ENCODE data around the gene NUDT13. TPM values are rescaled to one million over a fixed set of nuclear protein-coding genes. Genes with fewer than 3 reads are reported as not detected.
"Not testable (repeated sequence)": the region's sequence is repeated elsewhere in the genome, so short reads cannot be mapped to it uniquely, and the experiment has no call there.

Gene NUDT13
- total and polyA plus RNA-seq, 7 donors = 0.69 to 4.6 (median 2.9) TPM

- intact Hi-C loops (cut with DNase I) = loop anchor here in 1 of 2 donors (10.0 kb wide), 1 partner anchor 250 kb away; no protein-coding TSS in a partner anchor
- Histone ChIP-seq H3K9me3 (no peaks in the 10 kb centered on the region), H3K36me3 (ENCODE audit: insufficient read depth in 1 of 2, low read depth in 1 of 2) (peaks cover 7 to 100% of the 10 kb centered on the region in 2 donors), H3K4me1 (no peaks in the 10 kb centered on the region), H3K27me3 (ENCODE audit: insufficient read depth in 3 of 3, low read length in 2 of 3) (no peaks in the 10 kb centered on the region), H3K4me3 (no peak overlapping the region), H3K27ac (no peak overlapping the region)
- WGBS, 3 donors = 89 to 93% (median 93%) methylated on average over 3 of the region's 3 CpGs
- TF ChIP-seq, protein P1, sequence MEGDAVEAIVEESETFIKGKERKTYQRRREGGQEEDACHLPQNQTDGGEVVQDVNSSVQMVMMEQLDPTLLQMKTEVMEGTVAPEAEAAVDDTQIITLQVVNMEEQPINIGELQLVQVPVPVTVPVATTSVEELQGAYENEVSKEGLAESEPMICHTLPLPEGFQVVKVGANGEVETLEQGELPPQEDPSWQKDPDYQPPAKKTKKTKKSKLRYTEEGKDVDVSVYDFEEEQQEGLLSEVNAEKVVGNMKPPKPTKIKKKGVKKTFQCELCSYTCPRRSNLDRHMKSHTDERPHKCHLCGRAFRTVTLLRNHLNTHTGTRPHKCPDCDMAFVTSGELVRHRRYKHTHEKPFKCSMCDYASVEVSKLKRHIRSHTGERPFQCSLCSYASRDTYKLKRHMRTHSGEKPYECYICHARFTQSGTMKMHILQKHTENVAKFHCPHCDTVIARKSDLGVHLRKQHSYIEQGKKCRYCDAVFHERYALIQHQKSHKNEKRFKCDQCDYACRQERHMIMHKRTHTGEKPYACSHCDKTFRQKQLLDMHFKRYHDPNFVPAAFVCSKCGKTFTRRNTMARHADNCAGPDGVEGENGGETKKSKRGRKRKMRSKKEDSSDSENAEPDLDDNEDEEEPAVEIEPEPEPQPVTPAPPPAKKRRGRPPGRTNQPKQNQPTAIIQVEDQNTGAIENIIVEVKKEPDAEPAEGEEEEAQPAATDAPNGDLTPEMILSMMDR (IDR thresholded peaks at IDR 0.05) = no peak
- DNase-seq (no peak), ATAC-seq (no peak)
Measured at GRCh38 chr10:73134727-73135126, 24.5 kb downstream of the NUDT13 start.

- TF ChIP-seq, protein P1 (IDR thresholded peaks at IDR 0.05) = no peak
- Histone ChIP-seq H3K9me3 (no peaks in the 10 kb centered on the region), H3K4me1 (no peaks in the 10 kb centered on the region), H3K36me3 (ENCODE audit: insufficient read depth in 1 of 2, low read depth in 1 of 2) (peaks cover 7 to 100% of the 10 kb centered on the region in 2 donors), H3K4me3 (no peak overlapping the region), H3K27me3 (ENCODE audit: insufficient read depth in 3 of 3, low read length in 2 of 3) (no peaks in the 10 kb centered on the region), H3K27ac (no peak overlapping the region)
- no peak for ATAC-seq
- intact Hi-C loops (cut with DNase I) = loop anchor here in 1 of 2 donors (10.0 kb wide), 1 partner anchor 248 kb away; no protein-coding TSS in a partner anchor
- WGBS, 3 donors = 87 to 94% (median 91%) methylated on average over 2 of the region's 2 CpGs
- DNase-seq = no peak
Measured at GRCh38 chr10:73136627-73137026, 26.4 kb downstream of the NUDT13 start.

GRCh38 chr10:73139251-73139650 lies 29.0 kb downstream of the NUDT13 start:
- no peak overlapping the region for H3K4me3 ChIP-seq
- H3K27ac ChIP-seq = no peak overlapping the region
- no peak for ATAC-seq
- H3K9me3 ChIP-seq = no peaks in the 10 kb centered on the region
- no peaks in the 10 kb centered on the region for H3K27me3 ChIP-seq (ENCODE audit: insufficient read depth in 3 of 3, low read length in 2 of 3)
- no peak for DNase-seq
- H3K36me3 ChIP-seq (ENCODE audit: insufficient read depth in 1 of 2, low read depth in 1 of 2) = peaks cover under 1 to 100% of the 10 kb centered on the region in 2 donors
- no peaks in the 10 kb centered on the region for H3K4me1 ChIP-seq
- TF ChIP-seq, protein P1 (IDR thresholded peaks at IDR 0.05) = no peak
- 45 to 57% (median 55%) methylated on average over 2 of the region's 2 CpGs for WGBS, 3 donors
- intact Hi-C loops (cut with DNase I) = loop anchor here in 1 of 2 donors (10.0 kb wide), 1 partner anchor 246 kb away; no protein-coding TSS in a partner anchor

GRCh38 chr10:73141603-73142002 lies 31.3 kb downstream of the NUDT13 start:
- H3K9me3 ChIP-seq = no peaks in the 10 kb centered on the region
- intact Hi-C loops (cut with DNase I) = no loop called here
- no peaks in the 10 kb centered on the region for H3K27me3 ChIP-seq (ENCODE audit: insufficient read depth in 3 of 3, low read length in 2 of 3)
- TF ChIP-seq, protein P1 (IDR thresholded peaks at IDR 0.05) = no peak
- DNase-seq = no peak
- no peak overlapping the region for H3K4me3 ChIP-seq
- no peak for ATAC-seq
- no peak overlapping the region for H3K27ac ChIP-seq
- H3K36me3 ChIP-seq (ENCODE audit: insufficient read depth in 1 of 2, low read depth in 1 of 2) = peaks cover 4 to 100% of the 10 kb centered on the region in 2 donors
- 87 to 90% (median 88%) methylated on average over 3 of the region's 3 CpGs for WGBS, 3 donors
- H3K4me1 ChIP-seq = no peaks in the 10 kb centered on the region

DNA sequence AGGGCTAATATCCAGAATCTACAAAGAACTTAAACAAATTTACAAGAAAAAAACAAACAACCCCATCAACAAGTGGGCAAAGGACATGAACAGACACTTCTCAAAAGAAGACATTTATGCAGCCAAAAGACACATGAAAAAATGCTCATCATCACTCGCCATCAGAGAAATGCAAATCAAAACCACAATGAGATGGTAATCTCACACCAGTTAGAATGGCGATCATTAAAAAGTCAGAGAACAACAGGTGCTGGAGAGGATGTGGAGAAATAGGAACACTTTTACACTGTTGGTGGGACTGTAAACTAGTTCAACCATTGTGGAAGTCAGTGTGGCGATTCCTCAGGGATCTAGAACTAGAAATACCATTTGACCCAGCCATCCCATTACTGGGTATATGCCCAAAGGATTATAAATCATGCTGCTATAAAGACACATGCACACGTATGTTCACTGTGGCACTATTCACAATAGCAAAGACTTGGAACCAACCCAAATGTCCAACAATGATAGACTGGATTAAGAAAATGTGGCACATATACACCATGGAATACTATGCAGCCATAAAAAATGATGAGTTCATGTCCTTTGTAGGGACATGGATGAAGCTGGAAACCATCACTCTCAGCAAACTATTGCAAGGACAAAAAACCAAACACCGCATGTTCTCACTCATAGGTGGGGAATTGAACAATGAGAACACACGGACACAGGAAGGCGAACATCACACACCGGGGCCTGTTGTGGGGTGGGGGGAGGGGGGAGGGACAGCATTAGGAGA lies 40.6 kb downstream of the NUDT13 start:
- H3K4me3 ChIP-seq; H3K9me3 ChIP-seq; H3K27me3 ChIP-seq (ENCODE audit: insufficient read depth in 3 of 3, low read length in 2 of 3); ATAC-seq; H3K4me1 ChIP-seq; intact Hi-C loops (cut with DNase I); H3K27ac ChIP-seq; DNase-seq: not testable (repeated sequence)
- H3K36me3 ChIP-seq (ENCODE audit: insufficient read depth in 1 of 2, low read depth in 1 of 2) = peaks cover 7 to 88% of the 10 kb centered on the region in 2 donors
- WGBS, 3 donors = 77 to 97% (median 81%) methylated on average over 7 of the region's 8 CpGs

Measured in psoas muscle (tissue), 8 donors.